Measurements from ENCODE around the gene MEGF6. TPM values are rescaled to one million over a fixed set of nuclear protein-coding genes. Genes with fewer than 3 reads are reported as not detected.

The MEGF6 gene
- total RNA-seq, 1 donor from 2014 or later: 57.1 TPM

DNA sequence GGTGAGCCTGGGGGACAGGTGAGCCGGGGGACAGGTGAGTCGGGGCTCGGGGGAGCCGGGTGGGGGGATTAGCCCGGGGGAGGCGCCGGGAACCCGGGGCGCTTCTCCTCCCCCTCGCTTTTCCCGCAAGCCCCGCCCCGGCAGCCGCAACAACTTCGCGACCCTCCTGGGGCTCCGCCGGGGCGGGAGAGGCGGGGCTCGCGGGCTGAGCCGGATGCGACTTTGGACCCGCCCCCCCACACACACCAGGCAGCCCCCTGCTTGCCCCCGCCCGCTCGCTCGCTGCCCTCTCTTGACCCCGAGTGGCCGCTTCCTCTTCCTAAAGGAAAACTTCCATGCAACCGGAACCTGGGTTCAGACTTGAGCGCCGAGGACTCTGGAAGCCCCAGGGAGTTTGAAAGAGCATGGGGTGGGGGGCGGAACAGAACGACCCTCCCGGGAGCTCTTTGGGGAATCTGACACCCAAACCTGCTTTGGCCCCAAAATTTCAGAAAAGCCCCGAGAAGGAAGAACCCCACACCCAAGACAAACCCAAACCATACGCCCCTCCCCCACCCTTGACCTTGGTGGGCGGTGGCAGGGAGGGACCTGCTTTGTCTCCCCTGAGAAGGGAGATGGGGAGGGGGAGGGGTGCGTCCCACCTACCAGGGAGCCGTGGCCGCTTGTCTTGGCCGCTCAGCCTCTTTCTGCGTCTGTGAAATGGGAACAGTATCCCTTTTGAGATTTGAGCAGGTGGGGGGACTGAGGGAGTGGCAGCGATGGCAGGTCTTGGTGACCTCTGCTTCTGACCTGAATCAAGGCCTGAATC lies 156.3 kb downstream of the MEGF6 start:
- DNase-seq (peak; percentile 78), ATAC-seq (peak; percentile 43 to 48)
- intact Hi-C loops (cut with DNase I): no loop called here
- H3K4me3 ChIP-seq: peak overlapping the region; percentile 68
- H3K36me3 ChIP-seq: no peaks in the 10 kb centered on the region
- H3K4me1 ChIP-seq: peaks cover 21% of the 10 kb centered on the region
- H3K27me3 ChIP-seq (ENCODE audit: low read depth): peaks cover 23% of the 10 kb centered on the region
- H3K27ac ChIP-seq: peak overlapping the region; percentile 60
- TF ChIP-seq, protein P1, sequence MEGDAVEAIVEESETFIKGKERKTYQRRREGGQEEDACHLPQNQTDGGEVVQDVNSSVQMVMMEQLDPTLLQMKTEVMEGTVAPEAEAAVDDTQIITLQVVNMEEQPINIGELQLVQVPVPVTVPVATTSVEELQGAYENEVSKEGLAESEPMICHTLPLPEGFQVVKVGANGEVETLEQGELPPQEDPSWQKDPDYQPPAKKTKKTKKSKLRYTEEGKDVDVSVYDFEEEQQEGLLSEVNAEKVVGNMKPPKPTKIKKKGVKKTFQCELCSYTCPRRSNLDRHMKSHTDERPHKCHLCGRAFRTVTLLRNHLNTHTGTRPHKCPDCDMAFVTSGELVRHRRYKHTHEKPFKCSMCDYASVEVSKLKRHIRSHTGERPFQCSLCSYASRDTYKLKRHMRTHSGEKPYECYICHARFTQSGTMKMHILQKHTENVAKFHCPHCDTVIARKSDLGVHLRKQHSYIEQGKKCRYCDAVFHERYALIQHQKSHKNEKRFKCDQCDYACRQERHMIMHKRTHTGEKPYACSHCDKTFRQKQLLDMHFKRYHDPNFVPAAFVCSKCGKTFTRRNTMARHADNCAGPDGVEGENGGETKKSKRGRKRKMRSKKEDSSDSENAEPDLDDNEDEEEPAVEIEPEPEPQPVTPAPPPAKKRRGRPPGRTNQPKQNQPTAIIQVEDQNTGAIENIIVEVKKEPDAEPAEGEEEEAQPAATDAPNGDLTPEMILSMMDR (IDR thresholded peaks at IDR 0.05): no peak
- no peaks in the 10 kb centered on the region for H3K9me3 ChIP-seq

DNA sequence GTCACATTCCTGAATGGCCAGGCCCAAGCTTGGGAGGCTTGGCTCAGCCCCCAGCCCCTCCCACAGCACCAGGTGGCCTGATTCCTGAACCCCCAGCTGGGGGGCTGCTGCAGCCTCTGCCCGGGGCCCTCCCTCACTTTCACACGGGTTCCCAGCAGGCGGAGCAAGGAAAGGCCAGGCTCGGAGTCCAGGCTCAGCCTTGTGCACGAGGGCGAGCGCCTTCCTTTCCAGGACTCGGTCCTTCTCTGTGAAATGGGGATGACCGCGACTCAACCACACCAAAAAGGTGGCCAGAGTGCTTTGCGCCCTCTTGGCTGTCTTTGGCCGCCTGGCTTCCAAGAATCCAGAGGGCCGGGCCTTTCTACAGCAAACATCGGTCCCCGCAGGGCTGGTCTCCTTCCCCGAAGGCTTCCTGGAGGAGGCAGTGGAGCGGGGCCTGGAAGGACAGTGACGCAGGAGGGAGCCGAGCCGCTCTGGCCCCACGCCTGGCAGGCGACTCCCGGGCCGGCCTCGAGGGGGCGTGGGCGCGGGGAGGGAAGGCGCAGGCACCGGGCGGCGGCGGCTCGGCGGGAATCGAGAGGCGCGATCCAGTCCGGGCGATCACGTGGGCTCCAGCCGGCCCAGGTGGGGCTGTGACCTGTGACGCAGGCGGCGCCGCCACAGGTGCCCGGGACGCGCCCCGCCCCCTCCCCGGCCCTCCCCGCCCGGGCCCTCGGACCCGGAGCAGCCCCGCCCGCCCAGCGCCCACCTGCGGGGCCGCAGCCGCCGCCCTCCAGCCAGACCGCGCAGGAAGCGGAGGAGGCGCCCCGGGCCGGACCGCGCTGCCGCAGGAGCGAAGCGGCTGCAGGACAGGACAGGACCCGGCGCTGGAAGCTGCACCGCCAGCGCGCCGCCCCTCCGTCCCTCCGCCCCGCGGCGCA lies 157.2 kb downstream of the MEGF6 start, which contains the start of gene ARHGEF16:
TSS of gene ARHGEF16 (plus strand) at position 775 of the 920 bp plus-strand sequence. CDS start 8,420 bp downstream, outside the sequence.
- TF ChIP-seq, protein P1 (IDR thresholded peaks at IDR 0.05): peak; percentile 45
- intact Hi-C loops (cut with DNase I): no loop called here
- peak; percentile 89 to 91 for ATAC-seq
- Histone ChIP-seq H3K27me3 (ENCODE audit: low read depth) (peaks cover 23% of the 10 kb centered on the region), H3K9me3 (no peaks in the 10 kb centered on the region), H3K36me3 (no peaks in the 10 kb centered on the region), H3K4me1 (peaks cover 21% of the 10 kb centered on the region), H3K4me3 (peak within 1 kb of the TSS; percentile 68), H3K27ac (peak within 1 kb of the TSS; percentile 66)
- DNase-seq: peak; percentile 92

DNA sequence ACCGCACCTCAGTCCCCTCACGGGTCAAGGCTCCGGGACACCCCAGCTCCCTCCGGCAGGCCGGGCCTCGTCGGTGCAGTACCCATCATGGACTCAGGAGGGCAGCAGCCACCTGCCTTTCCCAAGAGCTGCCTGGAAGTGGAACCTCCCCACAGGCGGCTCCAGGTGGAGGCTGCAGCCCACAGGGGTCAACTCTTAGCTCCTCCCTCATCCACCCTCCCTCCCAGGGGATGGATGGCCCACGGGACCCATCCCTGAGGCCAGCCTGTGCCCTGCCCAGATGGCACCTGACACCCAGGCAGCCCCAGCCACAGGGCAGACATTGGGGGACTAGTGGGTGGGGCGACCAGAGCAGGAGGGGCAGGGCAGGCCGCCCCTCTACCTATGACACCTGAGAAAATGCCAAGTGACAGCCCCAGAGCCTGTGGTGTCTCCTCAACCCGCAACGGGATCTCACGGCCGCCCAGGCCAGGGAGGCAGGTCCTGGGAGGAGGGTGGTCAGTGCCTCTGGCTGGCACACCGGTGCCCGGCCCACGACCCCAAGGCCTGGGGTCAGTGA lies 158.0 kb downstream of the MEGF6 start:
- TF ChIP-seq, protein P1 (IDR thresholded peaks at IDR 0.05): peak; percentile 98
- Histone ChIP-seq H3K4me1 (peaks cover 21% of the 10 kb centered on the region), H3K4me3 (no peak overlapping the region), H3K9me3 (no peaks in the 10 kb centered on the region), H3K27me3 (ENCODE audit: low read depth) (peaks cover 23% of the 10 kb centered on the region), H3K27ac (no peak overlapping the region), H3K36me3 (no peaks in the 10 kb centered on the region)
- ATAC-seq: peak; percentile 84 to 90
- intact Hi-C loops (cut with DNase I): no loop called here
- DNase-seq: peak; percentile 83

DNA sequence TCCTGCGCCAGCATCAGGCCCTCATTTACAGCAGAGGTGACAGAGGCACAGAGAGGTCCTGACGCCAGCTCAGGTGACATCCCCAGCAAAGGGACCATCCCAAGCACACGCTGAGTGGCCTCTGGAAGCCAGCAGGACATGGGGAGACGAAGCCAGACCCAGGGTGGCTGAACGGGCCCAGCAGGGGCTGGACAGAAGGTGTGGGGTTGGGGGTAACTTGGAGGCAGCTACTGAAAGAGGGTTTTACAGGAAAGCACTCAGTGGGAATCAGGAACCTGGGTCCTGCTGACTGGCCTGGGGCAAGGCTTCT lies 158.5 kb downstream of the MEGF6 start:
- intact Hi-C loops (cut with DNase I): no loop called here

More for the DNA sequence above, 158.5 kb downstream of the MEGF6 start:
- Histone ChIP-seq H3K27ac (no peak overlapping the region), H3K4me1 (peaks cover 21% of the 10 kb centered on the region), H3K27me3 (ENCODE audit: low read depth) (peaks cover 23% of the 10 kb centered on the region), H3K4me3 (no peak overlapping the region), H3K9me3 (no peaks in the 10 kb centered on the region), H3K36me3 (no peaks in the 10 kb centered on the region)
- no peak for DNase-seq
- TF ChIP-seq, protein P1 (IDR thresholded peaks at IDR 0.05): no peak
- no peak for ATAC-seq

All from lower lobe of right lung (tissue), 2 donors.